HG03460 (cell line): ENCODE results near the gene TPK1.
"Not testable (repeated sequence)": the region's sequence is repeated elsewhere in the genome, so short reads cannot be mapped to it uniquely, and the experiment has no call there.

ENCODE experiments used
- ATAC-seq: cut with Tn5 transposase; IDR thresholded peaks from one replicate; pipeline ENCODE4 v1.9.1; 2021; ENCODE audit not compliant: unreplicated experiment

The TPK1 gene

DNA sequence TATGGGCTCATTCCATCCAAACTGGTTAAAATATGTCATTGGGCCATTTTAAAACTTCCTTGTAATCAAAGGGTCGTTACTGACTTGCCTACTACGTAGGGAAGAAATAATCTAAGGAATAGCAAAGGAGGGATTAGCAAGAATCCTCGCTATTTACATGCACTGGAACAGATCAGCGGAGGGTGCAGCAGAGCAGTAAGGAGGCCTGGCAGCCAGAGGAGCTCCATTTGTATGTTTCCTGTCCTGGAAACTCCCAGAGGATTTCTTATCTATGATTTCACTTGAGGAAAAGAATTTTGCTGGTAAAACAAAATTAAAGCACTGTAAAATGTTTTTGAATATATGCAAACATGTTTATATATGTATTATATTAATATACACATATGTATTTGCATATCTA lies 107.3 kb downstream of the TPK1 start:
- ATAC-seq, result no peak

DNA sequence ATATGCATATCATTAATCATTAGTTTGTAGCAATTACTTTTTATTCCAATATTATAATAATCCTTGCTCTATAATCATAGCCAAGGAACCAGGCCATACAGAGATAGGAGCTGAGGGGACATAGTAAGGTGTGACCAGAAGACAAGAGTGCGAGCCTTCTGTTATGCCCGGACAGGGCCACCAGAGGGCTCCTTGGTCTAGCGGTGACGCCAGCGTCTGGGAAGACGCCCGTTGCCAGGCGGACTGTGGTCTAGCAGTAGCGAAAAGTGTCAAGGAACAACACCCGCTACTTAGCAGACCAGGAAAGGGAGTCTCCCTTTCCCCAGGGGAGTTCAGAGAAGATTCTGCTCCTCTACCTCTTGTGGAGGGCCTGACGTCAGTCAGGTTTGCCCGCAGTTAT lies 109.0 kb downstream of the TPK1 start:
- not testable (repeated sequence) for ATAC-seq

DNA sequence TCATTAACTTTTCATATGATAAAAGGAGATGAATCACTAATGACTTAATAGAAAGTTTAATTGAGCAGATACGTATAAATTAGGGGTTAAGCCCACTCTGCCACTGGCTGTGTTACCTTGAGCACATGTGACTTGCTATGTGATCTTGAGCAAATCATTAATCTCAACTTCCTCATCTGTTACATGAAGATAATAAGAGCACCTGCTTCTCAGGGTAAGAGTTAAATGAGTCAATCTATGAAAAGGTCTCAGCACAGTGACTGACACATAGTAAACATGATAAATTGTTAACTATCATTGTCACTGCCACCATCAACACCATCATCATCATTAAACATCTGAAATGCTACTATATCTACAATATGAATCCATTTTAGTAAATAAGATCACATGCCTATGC lies 110.8 kb downstream of the TPK1 start:
- ATAC-seq, result peak; percentile 100

DNA sequence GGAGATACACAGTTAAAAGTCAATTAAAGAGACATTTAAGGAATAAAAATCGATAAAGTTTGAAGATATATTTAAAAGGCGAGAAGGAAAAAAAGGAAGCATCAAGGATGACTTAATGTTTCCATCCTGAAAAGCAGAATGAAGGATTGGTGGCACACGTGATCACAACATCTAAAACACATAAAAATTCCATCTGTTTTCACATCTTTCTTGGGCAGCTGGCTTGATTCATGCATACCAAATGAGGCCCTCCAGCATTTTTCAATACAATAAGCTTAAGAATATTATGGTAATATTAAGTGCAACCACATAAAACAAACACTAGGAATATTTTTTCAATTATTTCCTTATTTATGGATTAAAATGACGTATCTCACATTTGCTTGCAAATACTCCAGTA lies 112.6 kb downstream of the TPK1 start:
- ATAC-seq, result no peak

DNA sequence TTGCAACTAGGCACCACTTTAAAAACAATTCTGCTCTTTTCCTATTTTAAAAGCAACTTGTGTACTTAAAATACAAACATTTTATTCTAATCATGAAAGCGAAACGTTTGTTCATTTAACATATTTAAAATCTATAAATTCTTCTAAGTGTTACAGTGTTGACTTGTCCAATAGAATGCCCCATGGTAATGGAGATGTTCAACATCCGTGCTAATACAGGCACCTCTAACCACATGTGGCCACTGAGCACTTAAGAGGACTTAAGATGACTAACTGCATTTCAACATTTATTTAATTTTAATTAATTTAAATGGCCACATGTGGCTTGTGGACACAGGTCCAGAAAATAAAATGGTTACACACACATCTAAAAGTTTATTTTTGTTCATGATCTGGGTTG lies 115.1 kb downstream of the TPK1 start:
- ATAC-seq, result no peak

DNA sequence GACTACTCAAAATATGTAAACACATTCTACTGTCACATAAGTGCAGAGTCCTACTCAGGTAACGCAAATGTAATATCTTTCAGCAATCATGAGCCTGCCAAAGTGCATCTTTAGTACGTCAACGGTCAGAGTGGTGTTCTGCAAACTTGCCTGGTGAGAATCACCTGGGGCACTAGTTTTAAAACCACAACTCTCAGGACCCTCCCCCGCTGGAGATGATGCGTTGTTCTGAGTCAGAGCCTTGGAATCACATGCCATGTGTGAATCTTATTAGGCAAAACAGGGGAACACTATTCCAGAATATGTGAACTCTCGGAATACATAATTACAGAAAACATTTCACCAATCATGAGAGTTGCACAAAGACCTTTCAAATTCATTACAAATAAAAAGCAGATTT lies 115.7 kb downstream of the TPK1 start:
- ATAC-seq, result no peak

DNA sequence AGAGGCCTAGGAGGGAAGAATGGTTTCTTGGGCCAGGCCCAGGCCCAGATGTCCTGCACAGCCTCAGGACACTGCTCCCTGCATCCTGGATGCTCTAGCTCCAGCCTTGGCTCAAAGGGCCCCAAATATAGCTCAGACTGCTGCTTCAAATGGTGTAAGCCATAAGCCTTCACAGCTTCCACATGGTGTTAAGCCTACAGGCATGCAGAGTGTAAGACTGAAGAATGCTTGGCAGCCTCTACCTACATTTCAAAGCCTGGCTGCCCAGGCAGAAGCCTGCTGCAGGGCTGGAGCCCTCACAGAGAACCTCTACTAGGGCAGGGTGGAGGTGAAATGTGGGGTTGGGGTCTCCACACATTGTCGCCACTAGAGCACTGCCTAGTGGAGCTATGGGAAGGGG lies 118.1 kb downstream of the TPK1 start:
- no peak for ATAC-seq

DNA sequence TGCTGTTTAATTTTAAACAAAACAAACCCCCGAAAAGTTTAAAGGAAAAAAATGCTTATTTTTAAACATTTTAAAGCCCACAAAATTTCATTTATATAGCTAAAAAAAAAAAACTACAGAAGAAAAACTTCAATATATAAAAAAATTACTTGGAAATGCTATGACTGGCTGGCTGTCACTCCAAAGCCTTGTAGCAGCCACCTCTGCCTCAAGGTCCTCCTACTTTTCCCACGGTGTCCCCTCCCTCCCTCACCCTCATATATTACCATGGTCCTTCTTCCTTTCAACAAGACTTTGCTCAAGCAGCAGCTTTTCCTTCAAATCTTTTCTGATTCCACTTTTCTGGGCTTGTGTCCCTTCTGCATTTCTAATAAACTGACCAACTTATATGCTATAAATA lies 122.0 kb downstream of the TPK1 start:
- ATAC-seq, result peak; percentile 58

DNA sequence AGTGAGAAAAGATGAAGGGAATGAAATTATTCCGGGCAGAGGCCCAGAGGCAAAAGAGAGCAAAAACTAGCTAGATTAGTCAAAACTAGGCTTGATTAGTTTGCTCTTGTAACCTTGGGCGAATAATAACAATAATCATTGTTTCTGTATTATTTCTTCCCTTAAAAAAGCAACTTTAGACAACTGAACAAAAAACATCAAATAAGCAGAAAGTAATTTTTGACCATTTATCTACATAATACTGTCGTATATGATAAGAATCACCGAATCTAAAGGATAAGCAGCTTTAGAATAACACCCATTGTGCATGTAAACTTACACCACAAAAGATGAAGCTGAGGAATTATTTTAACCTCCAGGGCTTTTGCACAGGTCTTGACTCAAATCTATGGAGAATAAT lies 125.1 kb downstream of the TPK1 start:
- ATAC-seq, result no peak

DNA sequence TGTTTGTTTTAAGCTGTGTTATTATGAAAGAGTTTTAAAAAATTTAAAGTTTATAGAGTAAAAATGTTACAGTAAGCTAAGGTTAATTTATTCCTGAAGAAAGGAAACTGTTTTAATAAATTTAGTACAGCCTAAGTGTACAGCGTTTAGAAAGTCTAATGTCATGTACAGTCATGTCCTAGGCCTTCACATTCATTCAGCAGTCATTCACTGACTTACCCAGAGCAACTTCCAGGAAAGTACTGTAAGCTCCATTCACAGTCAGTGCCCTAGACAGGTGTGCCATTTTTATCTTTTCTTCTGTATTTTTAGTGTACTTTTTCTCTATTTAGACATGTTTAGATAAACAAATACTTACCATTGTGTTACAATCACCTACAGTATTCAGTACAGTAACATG lies 126.8 kb downstream of the TPK1 start:
- no peak for ATAC-seq

DNA sequence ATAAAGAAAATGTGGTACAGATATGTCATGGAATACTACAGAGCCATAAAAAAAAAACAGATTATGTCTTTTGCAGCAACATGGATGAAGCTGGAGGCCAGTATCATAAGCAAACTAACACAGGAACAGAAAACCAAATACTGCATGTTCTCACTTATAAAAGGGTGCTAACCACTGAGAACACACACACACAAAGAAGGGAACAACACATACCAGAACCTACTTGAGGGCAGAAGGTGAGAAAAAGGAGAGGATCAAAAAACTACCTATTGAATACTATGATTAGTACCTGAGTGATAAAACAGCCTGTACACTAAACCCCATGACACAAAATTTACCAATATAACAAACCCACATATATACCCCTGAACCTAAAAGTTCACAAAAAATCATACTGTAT lies 144.6 kb downstream of the TPK1 start:
- ATAC-seq, result no peak

DNA sequence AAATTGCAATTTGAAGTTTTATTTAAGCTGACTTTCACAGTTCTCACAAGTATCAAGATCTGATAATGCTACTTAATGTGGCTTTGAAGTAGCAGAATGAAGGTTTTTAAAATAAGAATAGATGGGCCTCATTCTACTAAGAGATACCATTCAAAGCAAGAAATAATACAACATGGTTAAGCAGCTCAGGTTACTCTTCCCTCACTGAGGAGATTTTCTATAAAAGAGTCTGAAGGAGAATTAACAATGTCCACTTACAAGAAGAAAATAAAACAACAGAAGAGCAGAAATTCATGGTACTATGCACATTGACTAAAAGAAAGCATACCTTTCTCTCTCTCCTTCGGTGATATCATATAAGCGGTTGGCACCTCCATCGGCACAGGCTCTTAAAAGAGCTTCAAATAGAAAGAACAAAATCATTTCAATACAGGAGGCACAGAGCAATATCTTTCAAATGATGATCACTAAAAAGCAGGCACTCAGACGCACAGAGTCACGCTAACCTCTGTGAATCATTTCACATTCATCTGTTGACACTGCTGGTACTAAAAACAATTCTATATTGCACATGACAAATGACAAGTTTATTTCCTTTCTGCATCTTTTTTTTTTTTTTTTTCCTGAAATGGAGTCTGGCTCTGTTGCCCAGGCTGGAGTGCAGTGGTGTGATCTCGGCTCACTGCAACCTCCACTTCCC lies 153.1 kb downstream of the TPK1 start:
- ATAC-seq, result no peak

DNA sequence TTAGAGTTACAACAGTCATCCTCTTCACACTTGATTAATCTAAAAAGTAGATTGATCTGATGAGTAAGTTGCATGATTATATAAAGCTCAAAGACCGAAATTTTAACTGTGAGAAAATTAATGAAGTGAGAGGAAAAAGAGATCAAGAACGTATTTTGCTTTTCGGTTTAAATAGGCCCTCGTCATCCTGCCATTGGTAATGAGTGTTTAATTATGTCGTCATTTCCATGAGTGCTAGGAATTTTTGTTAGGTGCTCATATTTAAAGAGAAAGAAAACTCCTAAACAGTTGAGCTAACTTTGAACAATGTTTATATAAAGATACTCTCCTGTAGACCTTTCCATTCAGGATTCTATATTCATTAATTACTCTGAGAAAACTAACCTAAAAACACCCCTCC lies 159.4 kb downstream of the TPK1 start:
- no peak for ATAC-seq

DNA sequence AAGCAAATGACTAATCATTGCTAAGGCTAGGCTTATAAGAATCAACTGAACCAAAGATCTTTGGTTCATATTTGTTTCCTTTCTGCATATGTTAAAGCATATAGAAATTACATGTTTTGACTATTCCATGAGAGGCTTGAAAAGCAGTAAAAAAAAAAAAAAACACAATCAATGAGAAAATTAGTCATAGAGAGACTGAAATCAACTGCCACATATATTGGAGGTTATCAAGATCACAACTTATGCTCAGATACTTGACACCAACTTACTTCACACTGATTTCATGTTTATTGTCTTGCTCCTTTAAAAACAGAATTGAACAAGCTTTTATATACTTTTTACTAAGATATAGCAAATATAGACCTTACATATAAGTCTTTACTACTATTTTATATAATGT lies 161.3 kb downstream of the TPK1 start:
- ATAC-seq, result no peak

DNA sequence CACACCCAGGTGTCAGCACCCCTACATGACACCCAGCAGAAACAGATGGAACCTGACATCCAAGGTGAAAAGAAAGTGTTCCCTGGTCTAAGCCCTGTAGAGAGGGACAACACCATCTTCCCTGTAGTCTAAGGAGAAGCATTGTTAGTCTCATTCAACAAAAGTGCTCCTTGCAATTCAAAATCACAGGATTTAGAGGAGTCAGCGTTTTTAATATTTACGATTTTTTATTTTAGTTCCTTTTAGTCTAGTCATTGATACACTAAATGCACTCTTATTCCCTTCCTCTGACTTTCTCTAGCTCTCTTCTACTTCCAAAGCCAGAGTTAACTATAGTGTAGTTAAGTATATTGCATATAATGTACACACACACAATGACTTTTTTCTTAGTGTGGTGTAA lies 163.0 kb downstream of the TPK1 start:
- ATAC-seq, result no peak

DNA sequence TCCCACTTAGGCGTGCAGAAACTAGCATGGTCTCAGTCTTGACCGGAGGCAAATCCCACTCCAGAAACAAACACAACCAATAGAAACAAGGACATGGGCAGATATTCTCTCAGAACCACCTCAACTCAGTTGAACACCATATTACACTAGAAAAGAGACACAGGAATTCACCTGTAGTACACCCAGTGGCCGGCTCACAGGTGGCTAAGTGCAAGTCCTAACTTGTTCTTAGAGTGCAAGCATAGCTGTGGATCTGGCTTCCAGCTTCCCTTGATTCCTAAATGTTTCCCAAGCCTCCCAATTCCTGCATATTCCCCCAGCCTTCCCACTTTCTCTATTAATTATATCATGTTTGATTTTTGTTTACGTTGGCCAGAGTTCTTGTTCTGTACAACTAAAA lies 164.4 kb downstream of the TPK1 start:
- ATAC-seq, result no peak

DNA sequence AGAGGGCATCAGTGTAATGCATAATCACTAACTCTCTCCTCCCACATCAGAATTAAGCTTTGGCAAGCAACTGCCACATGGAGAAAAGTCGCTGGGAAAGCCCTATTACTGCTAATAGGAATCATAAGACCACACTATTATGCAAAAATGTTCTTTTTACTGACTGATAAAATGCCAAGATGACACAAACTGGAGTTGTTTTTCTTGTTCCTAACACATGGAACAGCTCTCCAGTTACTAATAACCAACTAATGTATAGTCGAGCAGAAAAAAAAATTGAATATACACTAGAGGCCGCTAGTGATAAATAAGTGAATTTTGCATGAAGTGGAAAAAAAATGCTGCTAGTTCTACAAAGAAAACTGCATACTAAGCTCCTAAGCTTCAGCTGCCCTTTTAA lies 165.6 kb downstream of the TPK1 start:
- ATAC-seq, result no peak

DNA sequence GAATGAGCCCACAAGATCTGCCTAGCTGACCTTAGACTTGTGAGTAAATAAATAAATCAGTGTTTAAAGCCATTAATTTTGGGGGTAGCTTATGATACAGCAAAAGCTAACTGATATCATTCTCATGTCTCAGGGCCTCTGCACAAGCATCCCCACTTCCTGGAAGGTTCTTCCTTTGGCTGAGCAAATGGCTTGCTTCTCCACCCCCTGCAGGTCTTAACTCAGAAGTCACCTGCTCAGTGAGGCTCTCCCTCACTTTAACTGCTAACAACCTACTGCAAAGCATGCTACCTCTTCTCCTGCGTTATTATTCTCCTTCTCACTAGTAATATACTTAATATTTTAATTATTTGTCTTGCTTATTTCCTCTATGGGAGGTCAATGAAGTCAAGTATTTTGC lies 167.3 kb downstream of the TPK1 start:
- no peak for ATAC-seq

DNA sequence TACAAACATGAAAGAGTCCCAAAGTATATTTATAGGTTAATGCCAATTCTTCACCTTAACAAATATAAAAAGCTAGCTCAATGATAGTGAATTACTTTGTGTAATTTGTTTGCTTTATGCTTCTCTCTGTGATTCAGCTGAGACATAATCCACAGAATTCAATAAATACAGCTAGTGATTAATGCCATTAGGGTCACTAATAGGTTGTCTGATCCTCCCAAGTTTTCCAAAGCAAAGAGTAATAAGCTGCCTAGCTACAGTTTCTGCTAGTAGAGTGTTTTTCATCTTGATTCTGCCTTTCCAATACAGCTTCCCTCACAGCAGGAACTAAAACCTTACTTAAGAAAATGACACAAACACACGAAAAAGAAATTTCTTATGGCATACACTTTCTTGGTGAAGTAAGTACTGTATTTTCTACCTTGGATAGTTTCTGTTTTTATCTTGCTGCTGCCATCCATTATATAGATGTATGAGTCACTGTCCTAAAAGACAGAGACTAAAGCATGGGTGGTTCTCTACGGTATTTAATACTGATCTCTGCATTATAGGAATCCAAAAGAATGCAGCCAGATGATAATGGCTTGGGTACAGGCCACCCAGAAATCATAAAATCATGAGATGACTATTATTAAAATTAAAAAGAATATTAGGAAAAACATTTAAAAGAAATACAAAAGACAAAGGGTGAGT lies 170.0 kb downstream of the TPK1 start:
- ATAC-seq, result no peak

DNA sequence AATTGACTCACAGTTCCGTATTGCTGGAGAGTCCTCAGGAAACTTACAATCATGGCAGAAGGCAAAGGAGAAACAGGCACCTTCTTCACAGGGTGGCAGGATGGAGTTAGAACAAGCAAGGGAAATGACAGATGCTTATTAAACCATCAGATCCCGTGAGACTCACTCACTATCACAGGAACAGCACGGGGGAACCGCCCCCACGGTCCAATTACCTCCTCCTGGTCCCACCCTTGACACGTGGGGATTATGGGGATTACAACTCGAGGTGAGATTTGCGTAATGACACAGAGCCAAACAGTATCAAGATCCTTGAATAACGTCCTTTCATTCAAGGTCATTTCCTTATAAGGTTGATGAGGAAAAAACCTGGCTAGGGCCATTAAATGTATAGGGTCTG lies 176.6 kb downstream of the TPK1 start:
- ATAC-seq, result no peak

DNA sequence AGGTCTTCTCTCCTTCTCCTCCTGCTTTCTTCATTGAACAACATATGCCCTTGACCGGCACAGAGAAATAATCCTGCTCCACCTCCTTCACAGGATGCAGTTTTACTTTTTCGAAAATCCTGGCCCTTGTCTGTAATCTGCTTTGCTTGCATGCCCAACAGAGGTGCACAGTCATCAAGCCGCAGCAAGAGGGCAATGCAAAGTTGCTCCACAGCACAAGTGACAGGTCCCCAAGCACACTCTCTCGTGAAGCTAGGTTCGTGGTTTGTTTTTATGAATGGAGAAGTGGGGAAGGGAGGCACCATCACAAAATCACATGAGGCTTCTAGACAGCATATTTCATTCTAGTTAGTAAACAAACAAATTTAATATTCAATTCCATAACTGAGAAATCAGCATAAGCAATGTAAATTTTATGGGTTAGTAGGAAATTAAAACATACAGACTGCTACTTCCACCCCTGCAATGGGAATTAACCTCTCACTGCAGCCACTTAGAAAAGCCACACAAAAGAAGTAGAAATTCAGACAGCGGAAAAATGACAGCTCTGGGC lies 178.8 kb downstream of the TPK1 start:
- ATAC-seq, result peak; percentile 52

DNA sequence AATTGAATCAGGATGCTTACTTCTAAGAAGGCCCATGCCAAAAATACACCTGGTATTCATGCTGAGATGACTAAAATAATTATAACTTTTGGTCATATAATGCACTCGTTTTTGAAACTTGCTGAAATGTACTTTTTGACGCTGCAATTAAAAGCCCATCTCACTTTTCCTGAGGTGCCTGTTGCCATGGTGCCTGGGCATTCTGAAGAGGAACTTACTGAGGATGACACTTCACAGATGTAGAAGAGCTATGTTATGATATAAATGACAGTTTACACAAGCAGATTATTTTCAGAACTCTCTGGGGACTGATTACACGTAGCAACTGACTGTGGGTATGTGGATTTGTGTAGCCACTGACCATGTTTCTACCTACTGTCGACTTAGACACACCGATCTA lies 182.4 kb downstream of the TPK1 start:
- no peak for ATAC-seq

DNA sequence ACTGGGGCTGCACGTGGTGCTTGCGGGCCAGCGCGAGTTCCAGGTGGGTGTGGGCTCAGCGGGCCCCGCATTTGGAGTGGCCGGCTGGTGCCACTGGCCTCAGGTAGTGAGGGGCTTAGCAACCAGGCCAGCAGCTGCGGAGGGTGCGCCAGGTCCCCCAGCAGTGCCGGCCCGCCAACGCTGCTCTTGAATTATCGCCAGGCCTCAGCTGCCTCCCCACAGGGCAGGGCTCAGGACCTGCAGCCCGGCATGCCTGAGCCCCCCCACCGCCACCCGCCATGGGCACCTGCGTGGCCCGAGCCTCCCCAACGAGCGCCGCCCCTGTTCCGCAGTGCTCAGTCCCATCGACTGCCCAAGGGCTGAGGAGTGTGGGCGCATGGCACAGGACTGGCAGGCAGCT lies 185.4 kb downstream of the TPK1 start:
- ATAC-seq, result no peak
